ENCODE data around the gene BMP5. TPM values are rescaled to one million over a fixed set of nuclear protein-coding genes. Genes with fewer than 3 reads are reported as not detected.

Gene BMP5
- total and polyA plus RNA-seq, 4 donors: 1.2 to 88.7 (median 6.4) TPM

- WGBS, 2 donors: 63 to 82% methylated on average over 1 of the region's 1 CpG
- no peaks in the 10 kb centered on the region for H3K9me3 ChIP-seq (ENCODE audit: control insufficient read depth in 4 of 4, insufficient read depth in 3 of 4, low read length in 3 of 4)
- no peak for TF ChIP-seq CTCF (IDR thresholded peaks at IDR 0.05; ENCODE audit: control extremely low read depth, extremely low read depth)
- DNase-seq (peak in 1 of 3 donors; percentile 42), ATAC-seq (ENCODE audit: insufficient read depth, low FRiP score) (no peak)
- no peaks in the 10 kb centered on the region for H3K27me3 ChIP-seq (ENCODE audit: control insufficient read depth in 3 of 3, insufficient read depth in 3 of 3, low read length in 2 of 3)
- no peak overlapping the region for H3K4me3 ChIP-seq
- H3K36me3 ChIP-seq (ENCODE audit: control insufficient read depth in 4 of 4, insufficient read depth in 4 of 4, low read length in 4 of 4): peaks cover 0 to 22% (median 2%) of the 10 kb centered on the region in 4 donors
- peak overlapping the region in 1 of 2 donors; percentile 86 for H3K27ac ChIP-seq (ENCODE audit: low read depth in 1 of 2, low read length in 1 of 2)
- peaks cover 0 to 27% (median 8%) of the 10 kb centered on the region in 5 donors for H3K4me1 ChIP-seq (ENCODE audit: control insufficient read depth in 5 of 5, insufficient read depth in 5 of 5, low read length in 5 of 5)
- H3K9ac ChIP-seq (ENCODE audit: insufficient read depth in 1 of 2, low read length in 2 of 2): peak overlapping the region in 1 of 2 donors; percentile 92
These were observed 5.7 kb downstream of the BMP5 start for GRCh38 chr6:55869674-55870073.

- H3K9ac ChIP-seq (ENCODE audit: insufficient read depth in 1 of 2, low read length in 2 of 2): peak overlapping the region; percentile 13 to 28
- TF ChIP-seq CTCF (IDR thresholded peaks at IDR 0.05; ENCODE audit: control extremely low read depth, extremely low read depth): no peak
- H3K27me3 ChIP-seq (ENCODE audit: control insufficient read depth in 3 of 3, insufficient read depth in 3 of 3, low read length in 2 of 3): no peaks in the 10 kb centered on the region
- H3K9me3 ChIP-seq (ENCODE audit: control insufficient read depth in 4 of 4, insufficient read depth in 3 of 4, low read length in 3 of 4): no peaks in the 10 kb centered on the region
- H3K36me3 ChIP-seq (ENCODE audit: control insufficient read depth in 4 of 4, insufficient read depth in 4 of 4, low read length in 4 of 4): peaks cover 0 to 22% (median 4%) of the 10 kb centered on the region in 4 donors
- H3K27ac ChIP-seq (ENCODE audit: low read depth in 1 of 2, low read length in 1 of 2): peak overlapping the region in 1 of 2 donors; percentile 53
- no peak for ATAC-seq (ENCODE audit: insufficient read depth, low FRiP score)
- no peak overlapping the region for H3K4me3 ChIP-seq
- peaks cover 0 to 27% (median 8%) of the 10 kb centered on the region in 5 donors for H3K4me1 ChIP-seq (ENCODE audit: control insufficient read depth in 5 of 5, insufficient read depth in 5 of 5, low read length in 5 of 5)
- peak in 2 of 3 donors; percentile 55 to 62 for DNase-seq
- 41 to 53% methylated on average over 5 of the region's 5 CpGs for WGBS, 2 donors
These were observed 6.5 kb downstream of the BMP5 start for GRCh38 chr6:55868771-55869479.

DNA sequence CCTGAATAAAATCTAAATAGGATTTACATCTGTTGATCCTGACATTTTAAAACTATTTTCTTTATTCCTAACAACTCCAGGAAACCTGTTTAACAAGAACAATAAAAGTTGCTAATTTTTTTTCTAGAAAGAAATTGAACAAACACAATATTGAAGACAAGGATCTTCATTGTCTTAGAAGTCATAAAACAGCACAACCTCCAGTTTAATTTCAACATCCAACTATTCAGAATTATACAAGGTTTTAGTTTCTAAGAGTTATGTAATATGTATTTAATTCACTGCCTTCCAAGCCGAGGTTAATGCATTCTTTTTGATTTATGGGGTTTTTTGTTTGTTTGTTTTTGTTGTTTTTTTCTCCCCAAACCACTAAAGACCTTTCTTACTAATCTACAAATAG, 7.2 kb downstream of the BMP5 start:
- no peak overlapping the region for H3K9ac ChIP-seq (ENCODE audit: insufficient read depth in 1 of 2, low read length in 2 of 2)
- DNase-seq: peak in 1 of 3 donors; percentile 37
- no peak overlapping the region for H3K27ac ChIP-seq (ENCODE audit: low read depth in 1 of 2, low read length in 1 of 2)
- ATAC-seq (ENCODE audit: insufficient read depth, low FRiP score): no peak
- no peak for TF ChIP-seq CTCF (IDR thresholded peaks at IDR 0.05; ENCODE audit: control extremely low read depth, extremely low read depth)
- H3K4me1 ChIP-seq (ENCODE audit: control insufficient read depth in 5 of 5, insufficient read depth in 5 of 5, low read length in 5 of 5): peaks cover 0 to 27% (median 8%) of the 10 kb centered on the region in 5 donors
- no peak overlapping the region for H3K4me3 ChIP-seq
- no peaks in the 10 kb centered on the region for H3K9me3 ChIP-seq (ENCODE audit: control insufficient read depth in 4 of 4, insufficient read depth in 3 of 4, low read length in 3 of 4)
- no peaks in the 10 kb centered on the region for H3K27me3 ChIP-seq (ENCODE audit: control insufficient read depth in 3 of 3, insufficient read depth in 3 of 3, low read length in 2 of 3)
- peaks cover 0 to 25% (median 7%) of the 10 kb centered on the region in 4 donors for H3K36me3 ChIP-seq (ENCODE audit: control insufficient read depth in 4 of 4, insufficient read depth in 4 of 4, low read length in 4 of 4)
- WGBS, 2 donors: 38 to 40% methylated on average over 1 of the region's 1 CpG

Measured in lung (tissue), 12 donors.